H1 (cell line): ENCODE results near the gene ZNF660. TPM values are rescaled to one million over a fixed set of nuclear protein-coding genes. Genes with fewer than 3 reads are reported as not detected.

ENCODE experiments used
- CTCF ChIA-PET: fragments of 300-600 bp; sonication (Branson Sonifier 250); formaldehyde crosslinking; loops from one replicate; lab custom pipeline; 2021; ENCODE audit not compliant: partially characterized antibody; lab: Charles Lee
- POLR2A ChIA-PET: fragments of 300-600 bp; sonication (Branson Sonifier 250); formaldehyde crosslinking; loops from one replicate; lab custom pipeline; 2021; ENCODE audit warnings: inconsistent platforms; ENCODE audit not compliant: partially characterized antibody; lab: Charles Lee
- DNase-seq, 2 experiments: peaks; one replicate each; pipeline versions ENCODE4 v3.0.0 to v3.0.0-alpha.2; 2010 to 2022; ENCODE audit warnings: low spot score in 2 of 2, low read depth in 1 of 2, mixed read lengths in 1 of 2
- FAIRE-seq: peaks from 2 replicates; lab custom pipeline; 2011; peaks lifted over from hg19 to GRCh38; lab: Jason Lieb, UNC
- H2AFZ ChIP-seq: 2 replicates; pipeline ENCODE4 v1.8.1; 2012; ENCODE audit warnings: low read length, inconsistent platforms
- H2AK5ac ChIP-seq: 2 replicates; pipeline ENCODE4 v1.6.1; 2013; ENCODE audit warnings: low read depth, low read length
- H2BK120ac ChIP-seq: replicated peaks from 2 replicates; pipeline ENCODE3; 2013; ENCODE audit warnings: low read depth, low read length, inconsistent platforms
- H2BK12ac ChIP-seq: 2 replicates; pipeline ENCODE4 v1.6.1; 2013; ENCODE audit warnings: low read depth, low read length
- H2BK15ac ChIP-seq: 2 replicates; pipeline ENCODE4 v1.6.1; 2013; ENCODE audit warnings: low read length
- H2BK20ac ChIP-seq: 2 replicates; pipeline ENCODE4 v1.6.1; 2013; ENCODE audit warnings: low read length
- H2BK5ac ChIP-seq: 2 replicates; pipeline ENCODE4 v1.6.1; 2013; ENCODE audit warnings: low read depth, low read length
- H3K14ac ChIP-seq: 2 replicates; pipeline ENCODE4 v1.6.1; 2013; ENCODE audit warnings: inconsistent platforms; ENCODE audit not compliant: insufficient read length
- H3K18ac ChIP-seq: 2 replicates; pipeline ENCODE4 v1.6.1; 2013; ENCODE audit warnings: low read length; ENCODE audit errors: extremely low read depth
- H3K23ac ChIP-seq: 2 replicates; pipeline ENCODE4 v1.6.1; 2013; ENCODE audit warnings: inconsistent platforms; ENCODE audit not compliant: insufficient read length
- H3K23me2 ChIP-seq: 2 replicates; pipeline ENCODE4 v1.6.1; 2013; ENCODE audit warnings: low read depth, low read length
- H3K27ac ChIP-seq: 2 replicates; pipeline ENCODE4 v1.6.1; 2011; ENCODE audit warnings: low read depth, low read length, inconsistent platforms
- H3K27me3 ChIP-seq, 4 experiments: replicated peaks in 1 of 4; 1 replicate in 1 of 4; 2 replicates in 3 of 4; pipeline versions ENCODE4 v1.6.1 to v1.8.1; 2011 to 2013; ENCODE audit warnings: low read length in 3 of 4, mild to moderate bottlenecking in 3 of 4, inconsistent platforms in 2 of 4, mixed read lengths in 2 of 4, moderate library complexity in 1 of 4; ENCODE audit not compliant: control insufficient read depth in 3 of 4, insufficient read depth in 3 of 4; ENCODE audit errors: extremely low read depth in 1 of 4
- H3K36me3 ChIP-seq, 4 experiments: 2 replicates each; pipeline versions ENCODE4 v1.6.1 to v1.8.1; 2011 to 2013; ENCODE audit warnings: mild to moderate bottlenecking in 4 of 4, low read length in 3 of 4, moderate library complexity in 2 of 4, control low read depth in 1 of 4, inconsistent platforms in 1 of 4; ENCODE audit not compliant: insufficient read depth in 4 of 4, control insufficient read depth in 2 of 4
- H3K4ac ChIP-seq: replicated peaks from 2 replicates; pipeline ENCODE3; 2013; ENCODE audit warnings: low read length, low read depth, mixed read lengths, inconsistent platforms; ENCODE audit not compliant: insufficient read length
- H3K4me1 ChIP-seq, 4 experiments: replicated peaks in 1 of 4; 1 replicate in 1 of 4; 2 replicates in 3 of 4; pipeline versions ENCODE4 v1.6.1 to v1.8.1; 2011 to 2013; ENCODE audit warnings: low read length in 3 of 4, inconsistent platforms in 2 of 4, mixed read lengths in 1 of 4; ENCODE audit not compliant: insufficient read depth in 4 of 4, control insufficient read depth in 3 of 4
- H3K4me2 ChIP-seq, 2 experiments: 2 replicates each; pipeline versions ENCODE4 v1.6.1 to v1.8.1; 2011 to 2013; ENCODE audit warnings: low read depth in 2 of 2, low read length in 2 of 2, control low read depth in 1 of 2, inconsistent platforms in 1 of 2, mild to moderate bottlenecking in 1 of 2; ENCODE audit not compliant: insufficient read depth in 1 of 2
- H3K4me3 ChIP-seq, 4 experiments: fragments of 200-600, 300-600 bp in 1 of 4; sonication (generic), shearing (Covaris generic), sonication (Bioruptor Twin) in 1 of 4; 2 replicates each; pipeline versions ENCODE4 v1.5.1 to v1.8.1; 2011 to 2016; ENCODE audit warnings: low read length in 4 of 4, low read depth in 3 of 4, control low read depth in 2 of 4, inconsistent platforms in 2 of 4, mild to moderate bottlenecking in 2 of 4, mixed read lengths in 1 of 4, moderate library complexity in 1 of 4; ENCODE audit not compliant: insufficient read depth in 2 of 4; ENCODE audit errors: extremely low read depth in 1 of 4
- H3K56ac ChIP-seq: replicated peaks from 2 replicates; pipeline ENCODE3; 2013; ENCODE audit warnings: low read depth, mild to moderate bottlenecking, mixed read lengths, low read length, inconsistent platforms; ENCODE audit not compliant: insufficient read length
- H3K79me1 ChIP-seq: 2 replicates; pipeline ENCODE4 v1.6.1; 2013; ENCODE audit warnings: low read depth, low read length, control low read depth
- H3K79me2 ChIP-seq, 2 experiments: 2 replicates each; pipeline versions ENCODE4 v1.6.1 to v1.8.1; 2012 to 2013; ENCODE audit warnings: low read length in 2 of 2, mild to moderate bottlenecking in 2 of 2, inconsistent platforms in 1 of 2; ENCODE audit not compliant: insufficient read depth in 2 of 2, control insufficient read depth in 1 of 2
- H3K9ac ChIP-seq, 4 experiments: replicated peaks in 1 of 4; 1 replicate in 1 of 4; 2 replicates in 3 of 4; pipeline versions ENCODE4 v1.6.1 to v1.8.1; 2011 to 2013; ENCODE audit warnings: low read depth in 3 of 4, low read length in 3 of 4, control low read depth in 2 of 4, mild to moderate bottlenecking in 2 of 4, moderate library complexity in 2 of 4, inconsistent platforms in 1 of 4; ENCODE audit errors: extremely low read depth in 1 of 4
- H3K9me3 ChIP-seq, 2 experiments: 2 replicates each; pipeline versions ENCODE4 v1.6.1 to v1.8.1; 2012 to 2013; ENCODE audit warnings: mild to moderate bottlenecking in 2 of 2, moderate library complexity in 2 of 2, control low read depth in 1 of 2, inconsistent platforms in 1 of 2, low read depth in 1 of 2, low read length in 1 of 2, mixed read lengths in 1 of 2; ENCODE audit not compliant: insufficient read depth in 2 of 2
- H4K20me1 ChIP-seq, 2 experiments: replicated peaks in 1 of 2; 2 replicates each; pipeline versions ENCODE3 to v1.8.1; 2011 to 2013; ENCODE audit warnings: inconsistent platforms in 2 of 2, low read length in 2 of 2, mild to moderate bottlenecking in 1 of 2; ENCODE audit not compliant: insufficient read depth in 2 of 2, control insufficient read depth in 1 of 2
- H4K5ac ChIP-seq: 2 replicates; pipeline ENCODE4 v1.6.1; 2013; ENCODE audit warnings: low read length, low read depth, mixed read lengths, inconsistent platforms; ENCODE audit not compliant: insufficient read length
- H4K8ac ChIP-seq: 2 replicates; pipeline ENCODE4 v1.8.0; 2013; ENCODE audit warnings: mild to moderate bottlenecking, moderate library complexity, low read length, inconsistent platforms; ENCODE audit not compliant: insufficient read depth; ENCODE audit errors: extremely low read depth
- H4K91ac ChIP-seq: replicated peaks from 2 replicates; pipeline ENCODE3; 2013; ENCODE audit warnings: low read length, mixed read lengths, inconsistent platforms; ENCODE audit not compliant: insufficient read length
- CREB1 ChIP-seq: IDR thresholded peaks from 2 replicates; pipeline ENCODE4 v1.6.1; 2012; ENCODE audit warnings: inconsistent platforms
- CTBP2 ChIP-seq: IDR thresholded peaks from 2 replicates; pipeline ENCODE4 v1.7.0; 2011; ENCODE audit warnings: borderline replicate concordance, mild to moderate bottlenecking, moderate library complexity, mixed read lengths, low read length; ENCODE audit not compliant: insufficient read depth, insufficient read length
- EP300 ChIP-seq, 2 experiments: IDR thresholded peaks; 1 replicate in 1 of 2; 2 replicates in 1 of 2; pipeline ENCODE4 v1.6.1; 2011 to 2012; ENCODE audit warnings: low read depth in 2 of 2, low read length in 2 of 2, mild to moderate bottlenecking in 2 of 2, borderline replicate concordance in 1 of 2, inconsistent platforms in 1 of 2, moderate library complexity in 1 of 2
- FOSL1 ChIP-seq: IDR thresholded peaks from 2 replicates; pipeline ENCODE4 v1.6.1; 2011; ENCODE audit warnings: mild to moderate bottlenecking, low read depth, low read length, moderate library complexity; ENCODE audit not compliant: insufficient read depth
- GABPA ChIP-seq: IDR thresholded peaks from 2 replicates; pipeline ENCODE4 v1.6.1; 2011; ENCODE audit warnings: mild to moderate bottlenecking, low read length, moderate library complexity, borderline replicate concordance; ENCODE audit not compliant: insufficient read depth
- POLR2A ChIP-seq, 2 experiments: IDR thresholded peaks; 1 replicate in 1 of 2; 2 replicates in 1 of 2; pipeline ENCODE4 v1.6.1; 2011; ENCODE audit warnings: low read depth in 2 of 2, low read length in 2 of 2, mild to moderate bottlenecking in 2 of 2; ENCODE audit errors: control extremely low read depth in 1 of 2
- RXRA ChIP-seq: IDR thresholded peaks from 2 replicates; pipeline ENCODE4 v1.6.1; 2011; ENCODE audit warnings: low read depth, mild to moderate bottlenecking, low read length, moderate library complexity; ENCODE audit not compliant: insufficient read depth
- TAF7 ChIP-seq: optimal IDR thresholded peaks from 2 replicates; pipeline ENCODE3; 2011; ENCODE audit warnings: low read depth, mild to moderate bottlenecking, inconsistent platforms, low read length, moderate library complexity, borderline replicate concordance
- TBP ChIP-seq: IDR thresholded peaks from 2 replicates; pipeline ENCODE4 v1.6.1; 2011; ENCODE audit warnings: low read depth, low read length, improper control_type of control experiment
- YY1 ChIP-seq: IDR thresholded peaks from 2 replicates; pipeline ENCODE4 v1.6.1; 2011; ENCODE audit warnings: low read depth, mild to moderate bottlenecking, low read length
- WGBS, 2 experiments: shearing (Covaris generic) in 1 of 2; methylation state at CpG; one replicate each; pipeline versions ENCODE4 v1.1.6 to v1.1.7; 2013 to 2015; ENCODE audit warnings: low lambda C conversion rate in 2 of 2, mixed read lengths in 2 of 2, inconsistent platforms in 1 of 2, low coverage in 1 of 2, missing lambda C conversion rate in 1 of 2; ENCODE audit not compliant: insufficient replicate concordance in 2 of 2, insufficient coverage in 1 of 2, insufficient read length in 1 of 2; ENCODE audit errors: extremely low coverage in 1 of 2, missing lambda C conversion rate in 1 of 2; 5-methylcytosine and 5-hydroxymethylcytosine counted together
- polyA plus RNA-seq, 7 experiments: library from polyadenylated mRNA; depleted of rRNA in 3 of 7; stranded (reverse) in 5 of 7; unstranded in 2 of 7; fragments of >200 nt in 5 of 7; fragments of 200-250 nt in 2 of 7; gene quantifications; 1 replicate in 5 of 7; 2 replicates in 1 of 7; 4 replicates in 1 of 7; pipeline versions ENCODE4 v1.2.1 to v1.2.3, GENCODE V29; 2011 to 2013; ENCODE audit warnings: missing spikeins in 2 of 7, mixed read lengths in 2 of 7
- total RNA-seq: library from RNA; stranded (reverse); fragmentation: NEBNext Ultra II Directional; extraction: Animal tissue kit (Norgen Biotek cat#: 25700); gene quantifications from 2 replicates; pipeline ENCODE4 v1.2.1, GENCODE V29; 2021
- TF ChIP-seq, protein P1 (sequence below): IDR thresholded peaks from 2 replicates; pipeline ENCODE4 v1.6.1; 2012; ENCODE audit warnings: inconsistent platforms

The ZNF660 gene
- total and polyA plus RNA-seq, 2 of the 8 experiments (the other 6 are each of a cell fraction or from before 2014, with no cell fraction given) = 3.1 to 13.0 TPM

DNA sequence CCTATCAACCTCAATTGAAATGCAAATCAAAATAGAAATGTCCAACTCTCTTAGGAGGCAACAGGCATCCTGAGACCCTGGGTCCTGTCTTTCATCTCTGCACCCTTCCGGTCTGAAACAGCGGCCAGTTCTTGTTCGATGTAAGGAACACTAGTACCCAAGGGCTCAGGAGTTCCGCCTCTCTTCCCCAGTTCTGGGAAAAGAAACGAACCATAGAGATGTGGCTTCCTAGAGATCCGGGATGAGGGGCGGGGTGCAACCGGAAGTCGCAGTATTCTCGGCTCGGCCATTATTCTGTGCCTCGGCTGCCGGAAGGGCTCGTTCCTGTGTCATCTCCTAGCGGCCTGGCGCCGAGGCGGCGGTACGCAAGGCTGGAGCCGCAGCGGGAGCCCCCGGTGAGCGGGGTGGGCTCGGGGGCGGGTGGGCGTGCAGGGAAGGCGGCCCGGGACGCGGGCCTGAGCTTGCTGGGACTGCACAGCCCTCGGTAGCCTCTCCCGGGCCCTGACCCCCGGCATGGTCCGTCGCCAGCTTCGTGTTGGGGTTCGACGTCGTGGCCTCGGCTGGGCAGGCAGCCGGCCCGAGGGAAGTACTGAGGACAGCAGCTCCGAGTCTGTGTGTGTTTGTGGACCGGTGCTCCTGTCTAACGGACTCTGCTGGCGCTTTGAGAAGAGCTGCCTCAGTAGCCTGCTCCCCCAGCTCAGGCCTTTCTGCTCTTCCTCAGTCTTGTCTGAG is 40.2 kb downstream of the ZNF660 start, which contains the start of gene ZNF197:
ZNF197 (plus strand) TSS at position 288 of the 732 bp plus-strand sequence. CDS start 4,119 bp downstream, outside the sequence.
- Histone ChIP-seq H2BK5ac (peak within 1 kb of the TSS; percentile 47; the same call in 1 of the 2 replicates), H3K4ac (peak within 1 kb of the TSS; percentile 58), H3K9me3 (no peaks in the 10 kb centered on the region), H2AK5ac (no peak within 1 kb of the TSS), H3K23ac (no peak within 1 kb of the TSS), H3K79me2 (peaks cover 0 to 21% of the 10 kb centered on the region in 2 experiments; a peak in 2 of 4 replicates), H3K9ac (peak within 1 kb of the TSS; percentile 54 to 82 (median 72)), H3K14ac (no peak within 1 kb of the TSS), H3K4me3 (peak within 1 kb of the TSS; percentile 77 to 94 (median 82)), H4K5ac (no peak within 1 kb of the TSS), H3K79me1 (peaks cover 2% of the 10 kb centered on the region; the same call in 1 of the 2 replicates), H2BK15ac (no peak within 1 kb of the TSS), H3K27ac (peak within 1 kb of the TSS; percentile 67; the same call in 1 of the 2 replicates), H3K18ac (no peak within 1 kb of the TSS), H2BK12ac (no peak within 1 kb of the TSS), H3K27me3 (no peaks in the 10 kb centered on the region), H2AFZ (peak within 1 kb of the TSS; percentile 94), H3K36me3 (peaks cover 0 to 3% (median 0%) of the 10 kb centered on the region in 4 experiments; a peak in 2 of 8 replicates), H4K91ac (no peak within 1 kb of the TSS), H4K8ac (peak within 1 kb of the TSS; percentile 69), H2BK120ac (no peak within 1 kb of the TSS), H2BK20ac (no peak within 1 kb of the TSS), H3K4me2 (peak within 1 kb of the TSS; percentile 46 to 73), H3K4me1 (peaks cover 0 to 5% (median 0%) of the 10 kb centered on the region in 4 experiments; a peak in 1 of 7 replicates), H4K20me1 (no peaks in the 10 kb centered on the region), H3K56ac (peak within 1 kb of the TSS; percentile 27), H3K23me2 (peaks cover 7% of the 10 kb centered on the region)
- FAIRE-seq = peak; percentile 91
- 2% methylated on average over 34 of the region's 47 CpGs; no CpG with 5 or more reads in 1 of the 2 experiments for WGBS, 2 experiments
- ChIA-PET POLR2A (interaction anchor here (0.7 to 2.9 kb wide), 10 partner anchors 9 to 137 kb away, joined by 3 to 20 read pairs (median 6); partner anchors contain the start of genes KIAA1143, KIF15, ZKSCAN7 and ZNF35), CTCF (interaction anchor here (0.6 to 1.3 kb wide), 6 partner anchors 21 to 233 kb away, joined by 3 to 6 read pairs (median 3); no protein-coding TSS in a partner anchor)
- peak; percentile 74 to 84 for DNase-seq
- TF ChIP-seq TBP (peak; percentile 91), CREB1 (peak; percentile 55), RXRA (no peak), GABPA (peak; percentile 92; the same call in 1 of the 2 replicates), FOSL1 (no peak), TAF7 (peak; percentile 70), YY1 (peak; percentile 91), POLR2A (IDR thresholded peaks at IDR 0.05; ENCODE audit: control extremely low read depth in 1 of 2, low read depth in 2 of 2, low read length in 2 of 2) (peak; percentile 42 to 68; a peak in 2 of 3 replicates), EP300 (IDR thresholded peaks at IDR 0.05; ENCODE audit: borderline replicate concordance in 1 of 2, low read depth in 2 of 2, low read length in 2 of 2) (no peak), CTBP2 (peak; percentile 42)
- TF ChIP-seq, protein P1, sequence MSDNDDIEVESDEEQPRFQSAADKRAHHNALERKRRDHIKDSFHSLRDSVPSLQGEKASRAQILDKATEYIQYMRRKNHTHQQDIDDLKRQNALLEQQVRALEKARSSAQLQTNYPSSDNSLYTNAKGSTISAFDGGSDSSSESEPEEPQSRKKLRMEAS = peak; percentile 56
